Stimulated activated CD4-positive, alpha-beta T cell treated with anti-CD3 and anti-CD28 coated beads, Interleukin-4, amount 100 ng/mL, for 4 hours (primary cell): ENCODE data around the gene ARL6IP5.

Experiments used
- DNase-seq, 2 experiments: peaks; one replicate each; pipeline ENCODE4 v3.0.0-alpha.2; 2020

The ARL6IP5 gene

GRCh38 chr3:69084326-69085167 is at the start of gene ARL6IP5:
Gene ARL6IP5 (plus strand): TSS chr3:69084937. CDS start chr3:69085048, 111 bp downstream.
- DNase-seq, result peak; percentile 82 to 89

- no peak for DNase-seq
Observed at GRCh38 chr3:69044608-69045007, 40.1 kb upstream of the ARL6IP5 start.

GRCh38 chr3:69048990-69049389 is 35.7 kb upstream of the ARL6IP5 start:
- DNase-seq, result no peak

- DNase-seq, result peak; percentile 96
Observed at GRCh38 chr3:69051756-69052471, 32.8 kb upstream of the ARL6IP5 start, which contains the start of gene TMF1. Gene TMF1 (minus strand): TSS chr3:69052333. CDS start chr3:69052086, 247 bp downstream.

GRCh38 chr3:69052472-69052898 is 32.3 kb upstream of the ARL6IP5 start:
- DNase-seq, result no peak

- DNase-seq, result no peak
Observed at GRCh38 chr3:69058180-69058946, 26.4 kb upstream of the ARL6IP5 start.

GRCh38 chr3:69058947-69059224 is 25.9 kb upstream of the ARL6IP5 start:
- DNase-seq, result no peak

- no peak for DNase-seq
Observed at GRCh38 chr3:69059688-69060087, 25.0 kb upstream of the ARL6IP5 start.

GRCh38 chr3:69063636-69064035 is 21.1 kb upstream of the ARL6IP5 start:
- DNase-seq, result no peak

- peak in 1 of 2 experiments; percentile 21 for DNase-seq
Observed at GRCh38 chr3:69065318-69065964, 19.3 kb upstream of the ARL6IP5 start.

- DNase-seq, result no peak
Observed at GRCh38 chr3:69066121-69066520, 18.6 kb upstream of the ARL6IP5 start.

- DNase-seq, result no peak
Observed at GRCh38 chr3:69072928-69073327, 11.8 kb upstream of the ARL6IP5 start.

GRCh38 chr3:69079269-69080159 is 5.2 kb upstream of the ARL6IP5 start:
- peak in 1 of 2 experiments; percentile 25 for DNase-seq

GRCh38 chr3:69080233-69080920 is 4.4 kb upstream of the ARL6IP5 start, which contains the start of gene UBA3:
Gene UBA3 (minus strand): TSS chr3:69080365. CDS start chr3:69080353, 12 bp downstream.
- DNase-seq, result peak; percentile 91 to 95

GRCh38 chr3:69081583-69082262 is 3.0 kb upstream of the ARL6IP5 start:
- DNase-seq, result no peak

- no peak for DNase-seq
Observed at GRCh38 chr3:69082361-69082760, 2.4 kb upstream of the ARL6IP5 start.

GRCh38 chr3:69082805-69083204 is 1.9 kb upstream of the ARL6IP5 start:
- DNase-seq, result peak; percentile 52 to 77

GRCh38 chr3:69085168-69085832 is 563 bp downstream of the ARL6IP5 start:
- peak in 1 of 2 experiments; percentile 20 for DNase-seq

- DNase-seq, result peak; percentile 71 to 82
Observed at GRCh38 chr3:69085833-69086722, 1.3 kb downstream of the ARL6IP5 start.
